PC-3 (cell line): Measurements from ENCODE around the gene RNF103. TPM values are rescaled to one million over a fixed set of nuclear protein-coding genes. Genes with fewer than 3 reads are reported as not detected.

Source experiments
- total RNA-seq: library from RNA; depleted of rRNA; stranded (reverse); fragments of >200 nt; gene quantifications from 2 replicates; pipeline ENCODE4 v1.2.3, GENCODE V29; 2014; rRNA removed

The RNF103 gene
- total RNA-seq, 1 experiment from 2014 or later = 10.4 TPM

Other genes starting within 250 kb of the RNF103 start
- gene KDM3A, start 182.5 kb downstream of the RNF103 start, total RNA-seq = 32.2 and 59.6 TPM in 2 replicates
- 54.4 and 96.1 TPM in 2 replicates for gene CHMP3, start 60.4 kb downstream of the RNF103 start, total RNA-seq
- gene RMND5A, start 96.4 kb upstream of the RNF103 start, total RNA-seq = 23.4 and 34.1 TPM in 2 replicates
- 0.18 TPM in 1 of 2 replicates, not detected in the other for gene CD8A, start 167.0 kb upstream of the RNF103 start, total RNA-seq
- gene CD8B, start 238.0 kb upstream of the RNF103 start, total RNA-seq = not detected in 2 replicates